Fibroblast of lung (primary cell): ENCODE data around the gene CAMK1D. TPM values are rescaled to one million over a fixed set of nuclear protein-coding genes. Genes with fewer than 3 reads are reported as not detected.

Experiments used
- DNase-seq, 2 donors: peaks; one replicate each; pipeline versions ENCODE4 v3.0.0 to v3.0.0-alpha.2; 2010; ENCODE audit warnings: low read depth in 2 of 2
- H2AFZ ChIP-seq: 2 replicates; pipeline ENCODE4 v1.5.1; 2012; ENCODE audit warnings: low read length, control low read depth, inconsistent platforms
- H3K27ac ChIP-seq: 2 replicates; pipeline ENCODE4 v1.5.1; 2011; ENCODE audit warnings: low read length, control low read depth; ENCODE audit not compliant: insufficient read depth
- H3K27me3 ChIP-seq: 2 replicates; pipeline ENCODE4 v1.5.1; 2011; ENCODE audit warnings: mild to moderate bottlenecking, low read length; ENCODE audit not compliant: control insufficient read depth, insufficient read depth
- H3K36me3 ChIP-seq: 2 replicates; pipeline ENCODE4 v1.5.1; 2011; ENCODE audit warnings: low read length; ENCODE audit not compliant: control insufficient read depth, insufficient read depth
- H3K4me1 ChIP-seq: 2 replicates; pipeline ENCODE4 v1.5.1; 2011; ENCODE audit warnings: low read length; ENCODE audit not compliant: control insufficient read depth, insufficient read depth; ENCODE audit errors: extremely low read depth
- H3K4me2 ChIP-seq: 2 replicates; pipeline ENCODE4 v1.5.1; 2011; ENCODE audit warnings: low read length, control low read depth; ENCODE audit not compliant: insufficient read depth; ENCODE audit errors: extremely low read depth
- H3K4me3 ChIP-seq, 4 experiments: fragments of 200-600 bp in 1 of 4; sonication (generic) in 1 of 4; replicated peaks in 1 of 4; 2 replicates each; pipeline ENCODE4 v1.5.1; 2011 to 2016; ENCODE audit warnings: low read length in 4 of 4, low read depth in 3 of 4, mild to moderate bottlenecking in 3 of 4, control low read depth in 2 of 4, inconsistent platforms in 1 of 4, mixed read lengths in 1 of 4; ENCODE audit not compliant: insufficient read depth in 1 of 4; ENCODE audit errors: control extremely low read depth in 1 of 4
- H3K79me2 ChIP-seq: 2 replicates; pipeline ENCODE4 v1.5.1; 2012; ENCODE audit warnings: mild to moderate bottlenecking, low read length, inconsistent platforms; ENCODE audit not compliant: control insufficient read depth, insufficient read depth
- H3K9ac ChIP-seq: 2 replicates; pipeline ENCODE4 v1.5.1; 2011; ENCODE audit warnings: mild to moderate bottlenecking, low read length, control low read depth; ENCODE audit not compliant: insufficient read depth
- H3K9me3 ChIP-seq: 2 replicates; pipeline ENCODE4 v1.5.1; 2012; ENCODE audit warnings: low read depth, low read length; ENCODE audit not compliant: control insufficient read depth, insufficient read depth
- H4K20me1 ChIP-seq: 2 replicates; pipeline ENCODE4 v1.5.1; 2011; ENCODE audit warnings: low read length; ENCODE audit not compliant: control insufficient read depth, insufficient read depth; ENCODE audit errors: extremely low read depth
- EZH2 ChIP-seq: IDR thresholded peaks from 2 replicates; pipeline ENCODE4 v1.5.1; 2012; ENCODE audit warnings: low read length, control low read depth, mild to moderate bottlenecking; ENCODE audit errors: missing control alignments
- polyA plus RNA-seq, 2 donors: library from polyadenylated mRNA; depleted of rRNA in 1 of 2; stranded (reverse) in 1 of 2; unstranded in 1 of 2; fragments of >200 nt; gene quantifications; 2 replicates each; pipeline ENCODE4 v1.2.1, GENCODE V29; 2011 to 2012; ENCODE audit warnings: missing spikeins in 1 of 2
- total RNA-seq: library from RNA; depleted of rRNA; stranded (reverse); fragments of >200 nt; gene quantifications from 2 replicates; pipeline ENCODE4 v1.2.1, GENCODE V29; 2014
- TF ChIP-seq, protein P1 (sequence below), 2 donors: IDR thresholded peaks in 1 of 2; conservative IDR thresholded peaks in 1 of 2; 1 replicate in 1 of 2; 2 replicates in 1 of 2; pipeline ENCODE4 v1.5.1; 2011 to 2012; ENCODE audit warnings: low read length in 2 of 2, control low read depth in 1 of 2, inconsistent platforms in 1 of 2, low read depth in 1 of 2, mild to moderate bottlenecking in 1 of 2

Gene CAMK1D
- total and polyA plus RNA-seq, 2 donors (not counting 1 experiment from before 2014, with no cell fraction given): 2.3 TPM

DNA sequence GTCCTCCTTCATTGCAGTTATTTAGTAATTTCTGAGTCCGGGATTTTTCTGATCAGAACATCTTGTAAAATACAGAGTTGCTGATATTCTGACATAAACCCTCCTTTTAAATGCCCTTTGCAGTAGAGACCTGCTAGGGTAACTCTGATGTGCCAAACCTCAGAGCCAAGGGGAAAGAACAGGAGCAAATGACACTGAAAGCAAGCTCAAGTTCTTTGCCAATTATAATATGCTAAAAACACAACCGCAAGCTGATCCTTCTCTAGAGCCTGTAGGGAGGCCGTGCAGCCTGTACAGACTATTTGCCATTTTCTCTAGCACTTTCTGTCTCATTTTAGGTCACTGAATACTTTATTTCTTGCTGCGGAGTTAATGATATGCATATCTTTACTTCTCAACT lies 240.4 kb downstream of the CAMK1D start:
- Histone ChIP-seq H3K9ac (no peak overlapping the region), H3K4me3 (no peak overlapping the region), H3K27me3 (no peaks in the 10 kb centered on the region), H3K9me3 (no peaks in the 10 kb centered on the region), H3K36me3 (no peaks in the 10 kb centered on the region), H3K27ac (no peak overlapping the region), H4K20me1 (no peaks in the 10 kb centered on the region), H2AFZ (no peak overlapping the region), H3K4me1 (no peaks in the 10 kb centered on the region), H3K4me2 (no peak overlapping the region), H3K79me2 (no peaks in the 10 kb centered on the region)
- DNase-seq: no peak
- TF ChIP-seq, protein P1, sequence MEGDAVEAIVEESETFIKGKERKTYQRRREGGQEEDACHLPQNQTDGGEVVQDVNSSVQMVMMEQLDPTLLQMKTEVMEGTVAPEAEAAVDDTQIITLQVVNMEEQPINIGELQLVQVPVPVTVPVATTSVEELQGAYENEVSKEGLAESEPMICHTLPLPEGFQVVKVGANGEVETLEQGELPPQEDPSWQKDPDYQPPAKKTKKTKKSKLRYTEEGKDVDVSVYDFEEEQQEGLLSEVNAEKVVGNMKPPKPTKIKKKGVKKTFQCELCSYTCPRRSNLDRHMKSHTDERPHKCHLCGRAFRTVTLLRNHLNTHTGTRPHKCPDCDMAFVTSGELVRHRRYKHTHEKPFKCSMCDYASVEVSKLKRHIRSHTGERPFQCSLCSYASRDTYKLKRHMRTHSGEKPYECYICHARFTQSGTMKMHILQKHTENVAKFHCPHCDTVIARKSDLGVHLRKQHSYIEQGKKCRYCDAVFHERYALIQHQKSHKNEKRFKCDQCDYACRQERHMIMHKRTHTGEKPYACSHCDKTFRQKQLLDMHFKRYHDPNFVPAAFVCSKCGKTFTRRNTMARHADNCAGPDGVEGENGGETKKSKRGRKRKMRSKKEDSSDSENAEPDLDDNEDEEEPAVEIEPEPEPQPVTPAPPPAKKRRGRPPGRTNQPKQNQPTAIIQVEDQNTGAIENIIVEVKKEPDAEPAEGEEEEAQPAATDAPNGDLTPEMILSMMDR (conservative IDR thresholded peaks at IDR 0.05 in 1 of 2, IDR thresholded peaks at IDR 0.05 in 1 of 2; ENCODE audit: low read depth in 1 of 2, low read length in 2 of 2): no peak
- no peak for TF ChIP-seq EZH2

DNA sequence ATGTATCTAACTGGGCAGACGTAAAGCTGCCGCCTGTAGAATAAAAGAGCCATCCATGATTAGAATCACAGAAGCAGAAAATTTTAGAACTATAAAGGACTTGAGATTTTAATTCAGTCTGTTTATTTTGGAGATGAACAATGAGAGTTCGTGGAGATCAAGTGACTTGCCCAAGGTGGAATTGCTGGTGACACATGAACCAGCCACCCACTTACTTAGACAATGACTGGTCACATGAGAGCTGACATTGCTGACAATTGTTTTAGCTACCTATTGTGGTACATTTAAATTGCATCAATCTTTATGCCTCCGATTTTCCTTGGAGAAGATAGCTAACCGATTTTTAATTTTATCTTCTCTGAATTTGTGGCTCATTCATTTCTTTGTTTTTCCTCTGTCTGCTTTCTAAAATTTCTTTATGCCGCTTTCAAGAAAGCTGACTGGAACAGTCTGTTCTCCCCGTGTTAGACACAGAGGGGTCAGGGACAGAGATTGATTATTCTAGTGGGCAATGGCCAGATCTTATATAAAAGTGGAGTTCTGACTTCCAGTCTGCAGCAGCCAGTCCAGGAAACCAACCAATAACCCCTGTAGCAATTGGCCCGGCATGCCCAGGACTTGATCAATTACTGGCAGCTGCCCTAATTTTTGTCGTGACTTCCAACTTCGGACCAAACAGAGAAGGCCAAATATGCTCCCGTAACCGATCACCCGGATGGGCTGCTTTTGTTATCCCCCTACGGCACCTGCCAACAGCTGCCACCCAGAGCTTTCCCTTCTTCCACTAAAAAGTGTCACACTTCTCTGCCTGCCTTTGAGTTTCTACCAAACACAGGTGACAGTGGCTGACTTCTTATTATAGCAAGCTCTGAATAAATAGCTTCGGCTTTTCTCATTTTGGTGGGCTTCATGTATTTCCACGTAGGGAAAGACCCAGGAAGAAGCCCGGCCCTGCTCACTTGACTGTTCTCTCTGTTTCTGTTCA lies 241.6 kb downstream of the CAMK1D start:
- DNase-seq: peak in 1 of 2 donors; percentile 16
- H3K4me3 ChIP-seq: no peak overlapping the region
- no peak overlapping the region for H3K27ac ChIP-seq
- H3K36me3 ChIP-seq: no peaks in the 10 kb centered on the region
- no peaks in the 10 kb centered on the region for H3K79me2 ChIP-seq
- H3K27me3 ChIP-seq: no peaks in the 10 kb centered on the region
- no peaks in the 10 kb centered on the region for H3K4me1 ChIP-seq
- H4K20me1 ChIP-seq: no peaks in the 10 kb centered on the region
- no peak overlapping the region for H2AFZ ChIP-seq
- H3K4me2 ChIP-seq: no peak overlapping the region
- no peak overlapping the region for H3K9ac ChIP-seq
- TF ChIP-seq EZH2: no peak
- TF ChIP-seq, protein P1 (conservative IDR thresholded peaks at IDR 0.05 in 1 of 2, IDR thresholded peaks at IDR 0.05 in 1 of 2; ENCODE audit: low read depth in 1 of 2, low read length in 2 of 2): no peak
- no peaks in the 10 kb centered on the region for H3K9me3 ChIP-seq

DNA sequence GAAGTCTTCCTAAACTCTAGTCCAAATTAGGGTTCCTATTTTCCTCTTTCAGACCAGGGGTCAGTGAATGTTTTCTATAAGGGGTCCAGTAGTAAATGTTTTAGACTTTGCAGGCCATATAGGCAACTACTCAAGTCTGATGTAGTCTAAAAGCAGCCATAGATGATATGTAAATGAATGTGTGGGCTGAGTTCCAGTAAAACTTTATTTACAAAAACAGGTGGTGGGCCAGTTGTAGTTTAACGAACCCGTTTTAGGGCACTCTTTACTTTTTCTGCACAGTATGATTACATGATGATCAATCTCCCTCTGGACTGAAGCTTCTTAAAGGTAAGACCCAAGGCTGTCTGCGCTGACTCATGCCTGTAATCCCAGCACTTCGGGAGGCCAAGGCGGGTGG lies 243.6 kb downstream of the CAMK1D start:
- TF ChIP-seq EZH2: no peak
- TF ChIP-seq, protein P1 (conservative IDR thresholded peaks at IDR 0.05 in 1 of 2, IDR thresholded peaks at IDR 0.05 in 1 of 2; ENCODE audit: low read depth in 1 of 2, low read length in 2 of 2): no peak
- H4K20me1 ChIP-seq: no peaks in the 10 kb centered on the region
- DNase-seq: peak in 1 of 2 donors; percentile 11
- H3K4me2 ChIP-seq: no peak overlapping the region
- H3K27ac ChIP-seq: no peak overlapping the region
- no peak overlapping the region for H3K4me3 ChIP-seq
- no peaks in the 10 kb centered on the region for H3K79me2 ChIP-seq
- no peaks in the 10 kb centered on the region for H3K9me3 ChIP-seq
- no peaks in the 10 kb centered on the region for H3K27me3 ChIP-seq
- no peak overlapping the region for H2AFZ ChIP-seq
- no peak overlapping the region for H3K9ac ChIP-seq
- no peaks in the 10 kb centered on the region for H3K36me3 ChIP-seq
- H3K4me1 ChIP-seq: no peaks in the 10 kb centered on the region
